Measurements from ENCODE around the gene LAMA4. TPM values are rescaled to one million over a fixed set of nuclear protein-coding genes. Genes with fewer than 3 reads are reported as not detected.

Gene LAMA4
- total RNA-seq, 1 donor from 2014 or later, result 497 TPM

GRCh38 chr6:112274774-112275173 is 20.4 kb upstream of the LAMA4 start:
- DNase-seq (ENCODE audit: low read depth in 2 of 2), result no peak

GRCh38 chr6:112272799-112273198 is 18.4 kb upstream of the LAMA4 start:
- no peak for DNase-seq (ENCODE audit: low read depth in 2 of 2)

GRCh38 chr6:112270756-112271155 is 16.4 kb upstream of the LAMA4 start:
- DNase-seq (ENCODE audit: low read depth in 2 of 2), result no peak

GRCh38 chr6:112269979-112270566 is 15.7 kb upstream of the LAMA4 start:
- DNase-seq (ENCODE audit: low read depth in 2 of 2), result no peak

GRCh38 chr6:112269114-112269513 is 14.7 kb upstream of the LAMA4 start:
- peak; percentile 95 to 97 for DNase-seq (ENCODE audit: low read depth in 2 of 2)

- DNase-seq (ENCODE audit: low read depth in 2 of 2), result no peak
These were observed 14.3 kb upstream of the LAMA4 start for GRCh38 chr6:112268654-112269053.

- DNase-seq (ENCODE audit: low read depth in 2 of 2), result no peak
These were observed 13.7 kb upstream of the LAMA4 start for GRCh38 chr6:112268019-112268418.

GRCh38 chr6:112266331-112266730 is 12.0 kb upstream of the LAMA4 start:
- no peak for DNase-seq (ENCODE audit: low read depth in 2 of 2)

GRCh38 chr6:112259337-112259675 is 4.9 kb upstream of the LAMA4 start:
- no peak for DNase-seq (ENCODE audit: low read depth in 2 of 2)

GRCh38 chr6:112258642-112259336 is 4.4 kb upstream of the LAMA4 start:
- DNase-seq (ENCODE audit: low read depth in 2 of 2), result no peak

- DNase-seq (ENCODE audit: low read depth in 2 of 2), result no peak
These were observed 3.0 kb upstream of the LAMA4 start for GRCh38 chr6:112257178-112257855.

GRCh38 chr6:112254921-112255320 is 554 bp upstream of the LAMA4 start:
- DNase-seq (ENCODE audit: low read depth in 2 of 2), result peak in 1 of 2 donors; percentile 43

- no peak for DNase-seq (ENCODE audit: low read depth in 2 of 2)
These were observed 898 bp downstream of the LAMA4 start for GRCh38 chr6:112253498-112253840.

- DNase-seq (ENCODE audit: low read depth in 2 of 2), result peak; percentile 96
These were observed 1.5 kb downstream of the LAMA4 start for GRCh38 chr6:112252571-112253497.

GRCh38 chr6:112251171-112251875 is 3.0 kb downstream of the LAMA4 start:
- DNase-seq (ENCODE audit: low read depth in 2 of 2), result peak; percentile 72 to 88

- DNase-seq (ENCODE audit: low read depth in 2 of 2), result peak in 1 of 2 donors; percentile 76
These were observed 4.9 kb downstream of the LAMA4 start for GRCh38 chr6:112249489-112249888.

GRCh38 chr6:112247275-112247674 is 7.1 kb downstream of the LAMA4 start:
- no peak for DNase-seq (ENCODE audit: low read depth in 2 of 2)

- no peak for DNase-seq (ENCODE audit: low read depth in 2 of 2)
These were observed 8.7 kb downstream of the LAMA4 start for GRCh38 chr6:112245511-112246203.

GRCh38 chr6:112243861-112244827 is 10.2 kb downstream of the LAMA4 start:
- no peak for DNase-seq (ENCODE audit: low read depth in 2 of 2)

All from dermis microvascular lymphatic vessel endothelial cell (primary cell).